K562 (cell line): ENCODE results near the gene CAMK2B. TPM values are rescaled to one million over a fixed set of nuclear protein-coding genes. Genes with fewer than 3 reads are reported as not detected.

Source experiments
- ATAC-seq: fragments of 200-7000 bp; cut with Tn5 transposase; 3 replicates; pipeline ENCODE4 v1.9.1; 2020; ENCODE audit warnings: moderate library complexity
- BruUV-seq: library from RNA; stranded (reverse); fragments of 400-500 nt; replicated peaks from 2 replicates; lab custom pipeline; 2021; lab: Mats Ljungman, UMichigan
- CTCF ChIA-PET: fragments of 300-600 bp; formaldehyde crosslinking; extraction: SDS; loops from one replicate; lab custom pipeline; 2021; ENCODE audit warnings: low intra/inter-chr PET ratio; lab: Yijun Ruan, JAX
- POLR2A ChIA-PET: fragments of 300-600, 350-650 bp; sonication (Branson Sonifier 250); formaldehyde crosslinking; extraction: SDS; loops from one replicate; lab custom pipeline; 2021; ENCODE audit warnings: antibody characterized with exemption, inconsistent platforms; lab: Yijun Ruan, JAX
- DNase-seq, 4 experiments: peaks; one replicate each; pipeline versions ENCODE4 v3.0.0 to v3.0.0-alpha.2; 2011 to 2018; ENCODE audit warnings: low spot score in 3 of 4, mixed read lengths in 3 of 4; ENCODE audit errors: extremely low read depth in 1 of 4
- FAIRE-seq: peaks from 2 replicates; lab custom pipeline; 2011; peaks lifted over from hg19 to GRCh38; lab: Jason Lieb, UNC
- H2AFZ ChIP-seq: 2 replicates; pipeline ENCODE4 v1.6.0; 2011; ENCODE audit warnings: low read depth, low read length, control low read depth, inconsistent platforms
- H3K27ac ChIP-seq: fragments of 200-600 bp; 3 replicates; pipeline ENCODE4 v1.8.0; 2011; ENCODE audit warnings: low read depth, mild to moderate bottlenecking, control low read depth, inconsistent platforms, low read length, moderate library complexity, mixed read lengths; ENCODE audit errors: extremely low read depth
- H3K27me3 ChIP-seq, 2 experiments: fragments of 300-600 bp in 1 of 2; 2 replicates in 1 of 2; 3 replicates in 1 of 2; pipeline versions ENCODE4 v1.6.0 to v1.8.0; 2011; ENCODE audit warnings: inconsistent platforms in 2 of 2, low read length in 2 of 2, mild to moderate bottlenecking in 1 of 2, mixed read lengths in 1 of 2, moderate library complexity in 1 of 2; ENCODE audit not compliant: control insufficient read depth in 2 of 2, insufficient read depth in 2 of 2
- H3K36me3 ChIP-seq: fragments of 300-600 bp; 3 replicates; pipeline ENCODE4 v1.8.0; 2011; ENCODE audit warnings: mild to moderate bottlenecking, low read length, inconsistent platforms; ENCODE audit not compliant: control insufficient read depth, insufficient read depth
- H3K4me1 ChIP-seq, 2 experiments: fragments of 200-600 bp in 1 of 2; replicated peaks in 1 of 2; 2 replicates in 1 of 2; 3 replicates in 1 of 2; pipeline versions ENCODE4 v1.5.1 to v1.8.0; 2011; ENCODE audit warnings: inconsistent platforms in 2 of 2, low read length in 2 of 2, mild to moderate bottlenecking in 1 of 2, mixed read lengths in 1 of 2, moderate library complexity in 1 of 2; ENCODE audit not compliant: control insufficient read depth in 2 of 2, insufficient read depth in 2 of 2
- H3K4me2 ChIP-seq: 2 replicates; pipeline ENCODE4 v1.6.1; 2011; ENCODE audit warnings: low read length, control low read depth, inconsistent platforms, mixed read lengths; ENCODE audit not compliant: insufficient read depth
- H3K4me3 ChIP-seq: fragments of 200-600 bp; sonication (generic), shearing (Covaris generic); 2 replicates; pipeline ENCODE4 v1.5.1; 2016; ENCODE audit warnings: control low read depth, inconsistent platforms
- H3K79me2 ChIP-seq: fragments of 200-600 bp; 3 replicates; pipeline ENCODE4 v1.8.0; 2011; ENCODE audit warnings: low read length, inconsistent platforms; ENCODE audit not compliant: control insufficient read depth, insufficient read depth
- H3K9ac ChIP-seq, 2 experiments: 2 replicates each; pipeline versions ENCODE4 v1.6.0 to v1.6.1; 2011; ENCODE audit warnings: low read depth in 2 of 2, low read length in 2 of 2, control low read depth in 1 of 2, inconsistent platforms in 1 of 2, mild to moderate bottlenecking in 1 of 2, mixed read lengths in 1 of 2; ENCODE audit not compliant: insufficient read depth in 1 of 2
- H3K9me1 ChIP-seq: one replicate; pipeline ENCODE4 v1.6.0; 2011; ENCODE audit warnings: inconsistent platforms, mild to moderate bottlenecking, low read length, moderate library complexity; ENCODE audit not compliant: control insufficient read depth, insufficient read depth
- H3K9me3 ChIP-seq: replicated peaks from 2 replicates; pipeline ENCODE4 v1.5.1; 2011; ENCODE audit warnings: low read depth, low read length, inconsistent platforms; ENCODE audit not compliant: control insufficient read depth, insufficient read depth
- H4K20me1 ChIP-seq: replicated peaks from 2 replicates; pipeline ENCODE4 v1.6.1; 2011; ENCODE audit warnings: low read length, inconsistent platforms, mixed read lengths; ENCODE audit not compliant: control insufficient read depth, insufficient read depth
- CEBPB ChIP-seq: fragments of 450-650 bp; IDR thresholded peaks from 2 replicates; pipeline ENCODE4 v1.6.1; 2016; ENCODE audit warnings: missing genetic modification characterization, missing compliant biosample characterization
- CEBPG ChIP-seq, 3 experiments: fragments of 200-800 bp in 1 of 3; sonication (Bioruptor generic) in 1 of 3; sonication (generic) in 1 of 3; formaldehyde crosslinking in 1 of 3; IDR thresholded peaks in 2 of 3; conservative IDR thresholded peaks in 1 of 3; 2 replicates each; pipeline versions ENCODE4 v1.6.1 to v1.8.0; 2016 to 2022; ENCODE audit warnings: missing compliant biosample characterization in 2 of 3, missing genetic modification characterization in 2 of 3, mild to moderate bottlenecking in 1 of 3, missing genetic modification reagents in 1 of 3
- CTBP1 ChIP-seq: fragments of 450-650 bp; IDR thresholded peaks from 2 replicates; pipeline ENCODE4 v1.6.1; 2016; ENCODE audit warnings: borderline replicate concordance
- KLF13 ChIP-seq: fragments of 450-650 bp; IDR thresholded peaks from 2 replicates; pipeline ENCODE4 v1.6.1; 2016; ENCODE audit warnings: missing genetic modification characterization, low read depth, mild to moderate bottlenecking, missing compliant biosample characterization, moderate library complexity, borderline replicate concordance
- SRSF1 ChIP-seq: fragments of 200-400 bp; formaldehyde crosslinking; IDR thresholded peaks from 2 replicates; pipeline ENCODE4 v1.6.1; 2017; ENCODE audit warnings: mild to moderate bottlenecking, low read depth, low read length, moderate library complexity
- ZNF23 ChIP-seq: fragments of 250-450 bp; sonication (Bioruptor Pico); IDR thresholded peaks from 2 replicates; pipeline ENCODE4 v1.4.0; 2020; ENCODE audit warnings: mild to moderate bottlenecking
- ZNF347 ChIP-seq: fragments of 450-650 bp; formaldehyde crosslinking; IDR thresholded peaks from 2 replicates; pipeline ENCODE4 v1.4.0; 2020; ENCODE audit warnings: low read depth, mild to moderate bottlenecking, moderate library complexity
- WGBS: fragments of 100-300 bp; shearing (Covaris generic); methylation state at CpG from one replicate; pipeline ENCODE4 v1.1.6; 2016; ENCODE audit warnings: low coverage, mixed read lengths; ENCODE audit not compliant: insufficient coverage; ENCODE audit errors: missing lambda C conversion rate; 5-methylcytosine and 5-hydroxymethylcytosine counted together
- in situ Hi-C: fragments of 300-500 bp; cut with MboI; formaldehyde crosslinking; loops from 4 replicates; pipeline ENCODE4 v1.15.0; 2018; ENCODE audit warnings: inconsistent platforms, mixed read lengths
- intact Hi-C: fragments of 100-400 bp; cut with micrococcal nuclease; formaldehyde crosslinking; loops from 2 replicates; pipeline ENCODE4 v1.14.2; 2022
- polyA plus RNA-seq, 8 experiments: library from polyadenylated mRNA; depleted of rRNA in 4 of 8; stranded (reverse) in 5 of 8; unstranded in 3 of 8; fragments of >200 nt; fragmentation: Nextera tagmentation in 2 of 8; fragmentation: Illumina TruSeq in 1 of 8; extraction: Ambion mirVana in 2 of 8; extraction: Trizol in 1 of 8; gene quantifications; 2 replicates each; pipeline versions ENCODE4 v1.2.1 to v1.2.3, GENCODE V29; 2011 to 2014; ENCODE audit warnings: inconsistent platforms in 1 of 8, missing spikeins in 1 of 8
- total RNA-seq, 7 experiments: library from RNA; depleted of rRNA in 6 of 7; stranded (reverse); fragments of >200 nt in 6 of 7; fragmentation: Illumina TruSeq in 2 of 7; extraction: Trizol in 2 of 7; gene quantifications; 2 replicates each; pipeline versions ENCODE4 v1.2.1 to v1.2.3, GENCODE V29; 2011 to 2021; ENCODE audit warnings: low replicate concordance in 1 of 7

CAMK2B gene
- total and polyA plus RNA-seq, 9 of the 15 experiments (the other 6 are each of a cell fraction or from before 2014, with no cell fraction given): 0.04 to 0.09 (median 0.05) TPM; not detected in 4

- Histone ChIP-seq H3K4me2 (no peak overlapping the region), H2AFZ (no peak overlapping the region), H4K20me1 (no peaks in the 10 kb centered on the region), H3K4me1 (no peaks in the 10 kb centered on the region), H3K9me1 (no peaks in the 10 kb centered on the region), H3K27ac (no peak overlapping the region), H3K27me3 (peaks cover 0 to 10% of the 10 kb centered on the region in 2 experiments; a peak in 2 of 5 replicates), H3K4me3 (no peak overlapping the region), H3K9me3 (no peaks in the 10 kb centered on the region), H3K79me2 (no peaks in the 10 kb centered on the region), H3K36me3 (no peaks in the 10 kb centered on the region), H3K9ac (no peak overlapping the region)
- TF ChIP-seq ZNF23 (CRISPR knock-in tag) (no peak), CTBP1 (no peak), SRSF1 (no peak), KLF13 (tag) (no peak), CEBPG (CRISPR knock-in tag; IDR thresholded peaks at IDR 0.05) (no peak), CEBPG (tag; conservative IDR thresholded peaks at IDR 0.05 in 1 of 2, IDR thresholded peaks at IDR 0.05 in 1 of 2) (peak in 1 of 2 experiments; percentile 63; a peak in 3 of 4 replicates), CEBPB (tag) (peak; percentile 49), ZNF347 (CRISPR knock-in tag) (no peak)
- in situ Hi-C loops: no loop called here
- BruUV-seq: no TSS peak
- DNase-seq: no peak
- ATAC-seq: no peak
- ChIA-PET POLR2A (no interaction called here), CTCF (no interaction called here)
- WGBS: 0% methylated on average over 2 of the region's 2 CpGs
- intact Hi-C loops: no loop called here
- FAIRE-seq: no peak
These were observed 20.7 kb upstream of the CAMK2B start for GRCh38 chr7:44346063-44346462.
